AG04449 (cell line): ENCODE measurements around the gene BLTP3A.

Experiments used
- CTCF ChIA-PET: fragments of 350-600 bp; formaldehyde crosslinking; extraction: SDS; loops from one replicate; lab custom pipeline; 2021; ENCODE audit warnings: antibody characterized with exemption; lab: Yijun Ruan, JAX
- POLR2A ChIA-PET: fragments of 400-600, 350-600 bp; formaldehyde crosslinking; extraction: SDS; loops from one replicate; lab custom pipeline; 2020; ENCODE audit warnings: antibody characterized with exemption, inconsistent platforms; lab: Yijun Ruan, JAX
- DNase-seq: peaks from one replicate; pipeline ENCODE4 v3.0.0-alpha.2; 2010; ENCODE audit warnings: low read depth, low spot score
- H3K4me3 ChIP-seq: 2 replicates; pipeline ENCODE4 v1.5.1; 2011; ENCODE audit warnings: low read depth, mild to moderate bottlenecking, control low read depth, low read length
- TF ChIP-seq, protein P1 (sequence below): IDR thresholded peaks from one replicate; pipeline ENCODE4 v1.5.1; 2011; ENCODE audit warnings: mild to moderate bottlenecking, moderate library complexity, low read length, control low read depth, inconsistent platforms; ENCODE audit not compliant: insufficient read depth; ENCODE audit errors: missing control alignments

Gene BLTP3A

DNA sequence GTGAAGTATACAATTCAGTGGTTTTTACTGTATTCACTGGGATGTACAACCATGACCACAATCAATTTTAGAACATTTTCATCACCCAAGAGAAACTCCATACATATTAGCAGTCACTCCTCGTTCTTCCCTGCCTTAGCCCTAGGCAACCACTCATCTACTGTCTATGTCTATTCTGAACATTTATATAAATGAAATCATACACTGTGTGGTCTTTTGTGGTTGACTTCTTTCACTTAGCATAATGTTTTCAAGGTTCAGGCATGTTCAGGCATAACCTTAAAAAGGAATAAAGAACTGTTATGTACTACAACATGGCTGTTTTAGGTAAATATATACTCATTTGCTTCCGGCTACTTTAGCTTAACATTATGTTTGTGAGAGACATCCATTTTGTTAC lies 37.3 kb downstream of the BLTP3A start:
- POLR2A ChIA-PET: no interaction called here
- CTCF ChIA-PET: interaction anchor here (1.3 kb wide), 1 partner anchor 23 kb away, joined by 3 read pairs; no protein-coding TSS in a partner anchor
- H3K4me3 ChIP-seq: no peak overlapping the region
- no peak for DNase-seq
- TF ChIP-seq, protein P1, sequence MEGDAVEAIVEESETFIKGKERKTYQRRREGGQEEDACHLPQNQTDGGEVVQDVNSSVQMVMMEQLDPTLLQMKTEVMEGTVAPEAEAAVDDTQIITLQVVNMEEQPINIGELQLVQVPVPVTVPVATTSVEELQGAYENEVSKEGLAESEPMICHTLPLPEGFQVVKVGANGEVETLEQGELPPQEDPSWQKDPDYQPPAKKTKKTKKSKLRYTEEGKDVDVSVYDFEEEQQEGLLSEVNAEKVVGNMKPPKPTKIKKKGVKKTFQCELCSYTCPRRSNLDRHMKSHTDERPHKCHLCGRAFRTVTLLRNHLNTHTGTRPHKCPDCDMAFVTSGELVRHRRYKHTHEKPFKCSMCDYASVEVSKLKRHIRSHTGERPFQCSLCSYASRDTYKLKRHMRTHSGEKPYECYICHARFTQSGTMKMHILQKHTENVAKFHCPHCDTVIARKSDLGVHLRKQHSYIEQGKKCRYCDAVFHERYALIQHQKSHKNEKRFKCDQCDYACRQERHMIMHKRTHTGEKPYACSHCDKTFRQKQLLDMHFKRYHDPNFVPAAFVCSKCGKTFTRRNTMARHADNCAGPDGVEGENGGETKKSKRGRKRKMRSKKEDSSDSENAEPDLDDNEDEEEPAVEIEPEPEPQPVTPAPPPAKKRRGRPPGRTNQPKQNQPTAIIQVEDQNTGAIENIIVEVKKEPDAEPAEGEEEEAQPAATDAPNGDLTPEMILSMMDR: no peak

DNA sequence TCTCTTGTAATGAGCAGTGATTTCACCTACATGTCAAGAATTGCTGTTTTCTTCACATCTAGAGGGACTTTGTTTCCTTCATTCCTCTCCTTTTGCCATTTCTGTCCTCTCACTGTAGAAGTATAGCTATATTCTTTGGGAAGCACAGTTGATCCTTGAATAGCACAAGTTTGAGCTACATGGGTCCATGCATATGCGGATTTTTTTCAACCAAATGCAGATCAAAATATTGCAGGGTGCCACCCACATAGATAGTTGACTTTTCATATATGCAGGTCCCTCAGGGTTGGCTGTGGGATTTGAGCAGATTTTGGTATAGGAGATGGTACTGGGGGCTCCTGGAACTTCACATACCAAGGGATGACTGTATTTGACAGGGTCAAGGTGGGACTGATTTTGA lies 41.1 kb downstream of the BLTP3A start:
- ChIA-PET POLR2A (no interaction called here), CTCF (interaction anchor here (0.6 kb wide), 1 partner anchor 10 kb away, joined by 3 read pairs; no protein-coding TSS in a partner anchor)
- no peak overlapping the region for H3K4me3 ChIP-seq
- DNase-seq: no peak
- TF ChIP-seq, protein P1: no peak

DNA sequence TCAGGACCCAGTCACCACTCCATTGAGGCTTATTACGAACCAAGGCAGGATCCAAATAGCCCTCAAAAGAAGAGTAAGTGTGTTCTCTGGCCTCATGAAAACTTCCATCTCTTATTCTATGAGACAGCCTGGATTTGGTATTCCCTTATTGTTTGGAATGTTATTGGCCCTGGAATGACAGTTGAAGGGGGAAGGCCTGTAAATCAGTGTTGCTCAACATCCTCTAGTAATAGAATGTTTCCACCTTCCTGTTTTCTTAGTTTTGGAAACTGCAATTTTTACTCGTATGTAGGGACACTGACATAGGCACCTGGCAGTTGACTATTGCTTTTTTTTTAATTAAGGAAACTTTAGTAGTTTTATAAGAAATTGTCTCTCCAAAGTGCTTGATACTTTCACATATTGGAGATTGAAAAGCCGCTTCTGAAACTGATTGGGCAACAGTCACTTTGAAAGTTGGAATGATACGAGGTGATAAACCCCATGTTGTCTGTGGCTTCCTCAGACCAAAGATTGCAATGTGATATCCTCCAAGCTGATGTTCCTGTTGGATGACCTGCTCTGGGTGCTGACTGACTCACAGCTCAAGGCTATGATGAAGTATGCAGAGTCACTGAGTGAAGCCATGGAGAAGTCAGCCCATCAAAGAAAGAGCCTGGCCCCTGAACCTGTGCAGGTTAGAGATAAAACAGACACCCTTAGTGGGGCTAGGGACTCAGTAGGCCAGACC lies 43.1 kb downstream of the BLTP3A start:
- DNase-seq: no peak
- TF ChIP-seq, protein P1: no peak
- ChIA-PET CTCF (no interaction called here), POLR2A (no interaction called here)
- H3K4me3 ChIP-seq: no peak overlapping the region

DNA sequence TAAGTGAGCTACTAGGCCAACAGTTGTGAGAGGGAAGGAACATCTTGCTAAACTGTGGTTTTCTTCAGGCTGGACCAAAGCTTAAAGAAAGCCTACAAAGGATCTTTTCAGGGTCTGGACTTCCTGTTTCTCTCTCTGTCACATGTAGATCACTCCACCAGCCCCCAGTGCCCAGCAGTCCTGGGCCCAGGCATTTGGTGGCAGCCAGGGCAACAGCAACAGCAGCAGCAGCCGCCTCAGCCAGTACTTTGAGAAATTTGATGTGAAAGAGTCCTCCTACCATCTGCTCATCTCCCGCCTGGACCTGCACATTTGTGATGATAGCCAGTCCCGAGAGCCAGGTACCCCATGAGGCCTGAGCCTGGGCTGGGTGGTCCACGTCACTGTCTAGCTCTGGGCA lies 44.1 kb downstream of the BLTP3A start:
- no peak for DNase-seq

DNA sequence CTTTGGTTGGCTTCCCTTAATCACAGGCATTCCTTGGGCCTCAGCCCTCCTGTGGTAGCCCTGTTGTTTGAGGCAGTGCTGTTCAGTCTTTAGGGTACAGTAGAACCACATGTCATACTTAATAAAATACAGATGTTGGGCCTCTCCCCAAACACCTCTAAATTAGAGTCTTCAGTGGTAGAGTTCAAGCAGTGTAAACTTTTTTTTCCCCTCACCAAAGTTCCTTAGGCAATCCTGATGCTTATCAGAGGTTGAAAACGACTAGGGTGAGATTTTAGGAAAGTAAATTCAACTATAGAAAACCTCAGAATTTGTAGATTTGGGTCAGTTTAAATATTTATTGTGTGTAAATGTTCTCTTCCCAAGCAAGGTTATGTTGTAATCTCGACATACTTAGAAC lies 44.6 kb downstream of the BLTP3A start:
- POLR2A ChIA-PET: no interaction called here
- TF ChIP-seq, protein P1: no peak
- no peak overlapping the region for H3K4me3 ChIP-seq
- no peak for DNase-seq
- CTCF ChIA-PET: no interaction called here

More for the DNA sequence above, 44.1 kb downstream of the BLTP3A start:
- TF ChIP-seq, protein P1: no peak
- POLR2A ChIA-PET: no interaction called here
- H3K4me3 ChIP-seq: no peak overlapping the region
- CTCF ChIA-PET: no interaction called here

DNA sequence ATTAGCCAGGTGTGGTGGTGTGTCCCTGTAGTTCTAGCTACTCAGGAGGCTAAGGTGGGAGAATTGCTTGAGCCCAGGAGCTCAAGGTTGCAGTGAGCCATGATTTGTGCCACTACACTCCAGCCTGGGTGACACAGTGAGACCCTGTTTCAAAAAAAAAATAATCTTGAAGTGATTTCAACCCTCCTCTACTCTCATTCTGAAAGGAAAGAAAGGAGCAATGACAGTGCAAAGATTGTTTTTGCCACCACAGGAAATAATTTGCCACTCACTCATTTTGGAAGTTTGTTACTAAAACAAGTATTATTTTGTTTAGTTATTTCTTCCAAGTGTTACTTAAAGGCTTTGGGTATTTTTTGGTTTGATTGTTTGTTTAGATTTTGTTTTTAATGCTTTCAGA lies 45.6 kb downstream of the BLTP3A start:
- ChIA-PET POLR2A (no interaction called here), CTCF (no interaction called here)
- no peak for DNase-seq
- TF ChIP-seq, protein P1: no peak
- no peak overlapping the region for H3K4me3 ChIP-seq
